Measurements from ENCODE around the gene PROSER2. TPM values are rescaled to one million over a fixed set of nuclear protein-coding genes. Genes with fewer than 3 reads are reported as not detected.
"Not testable (repeated sequence)": the region's sequence is repeated elsewhere in the genome, so short reads cannot be mapped to it uniquely, and the experiment has no call there.

PROSER2 gene
- total RNA-seq, 1 donor from 2014 or later, result 5.1 TPM

GRCh38 chr10:11884706-11885423 lies 61.7 kb downstream of the PROSER2 start:
- no peak for DNase-seq (ENCODE audit: low read depth in 2 of 2)

DNA sequence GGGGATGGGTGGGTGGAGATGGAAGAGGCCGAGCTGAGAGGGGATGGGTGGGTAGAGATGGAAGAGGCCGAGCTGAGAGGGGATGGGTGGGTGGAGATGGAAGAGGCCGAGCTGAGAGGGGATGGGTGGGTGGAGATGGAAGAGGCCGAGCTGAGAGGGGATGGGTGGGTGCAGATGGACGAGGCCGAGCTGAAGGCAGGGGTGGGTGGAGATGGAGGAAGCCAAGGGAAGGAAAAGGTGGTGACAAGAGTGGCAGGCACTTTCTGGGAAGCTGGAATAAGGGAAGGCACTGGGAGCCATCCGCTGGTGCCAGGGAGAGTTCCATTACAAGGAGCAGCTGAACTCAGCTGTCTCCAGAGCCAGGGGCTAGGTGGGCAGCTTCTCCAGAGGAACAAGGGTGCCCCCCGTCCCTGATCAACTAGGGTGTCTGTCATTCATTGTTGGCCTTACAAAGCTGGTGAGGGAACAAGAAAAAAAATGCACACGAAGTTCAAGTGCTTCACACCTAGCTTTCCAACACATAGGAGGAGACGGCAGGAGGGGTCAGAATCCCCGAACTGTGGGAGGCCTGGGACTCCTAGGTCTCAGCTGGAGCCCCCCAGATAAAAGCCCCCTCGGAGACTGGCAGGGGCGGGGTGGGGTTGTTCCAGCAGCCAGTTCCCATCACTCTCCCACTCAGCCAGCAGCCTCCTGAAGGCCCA lies 62.4 kb downstream of the PROSER2 start:
- no peak for DNase-seq (ENCODE audit: low read depth in 2 of 2)

DNA sequence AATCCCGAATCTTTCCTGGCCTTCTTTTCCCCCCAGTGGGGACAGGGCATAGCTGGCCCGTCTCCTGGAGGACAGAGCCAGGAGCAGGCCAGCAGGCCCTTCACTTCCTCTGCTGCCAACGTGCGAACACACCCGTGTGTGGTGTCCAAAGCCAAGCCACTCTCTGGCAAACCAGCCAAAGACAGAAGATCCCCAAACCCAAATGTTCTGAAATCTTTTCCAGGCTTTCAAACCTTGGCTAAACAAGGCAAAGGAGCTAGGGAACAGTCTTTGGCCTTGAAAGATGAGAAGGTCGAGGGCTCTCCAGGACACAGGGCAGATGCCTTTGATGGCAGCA lies 63.0 kb downstream of the PROSER2 start:
- DNase-seq (ENCODE audit: low read depth in 2 of 2), result no peak

GRCh38 chr10:11886851-11887250 lies 63.7 kb downstream of the PROSER2 start:
- DNase-seq (ENCODE audit: low read depth in 2 of 2), result no peak

DNA sequence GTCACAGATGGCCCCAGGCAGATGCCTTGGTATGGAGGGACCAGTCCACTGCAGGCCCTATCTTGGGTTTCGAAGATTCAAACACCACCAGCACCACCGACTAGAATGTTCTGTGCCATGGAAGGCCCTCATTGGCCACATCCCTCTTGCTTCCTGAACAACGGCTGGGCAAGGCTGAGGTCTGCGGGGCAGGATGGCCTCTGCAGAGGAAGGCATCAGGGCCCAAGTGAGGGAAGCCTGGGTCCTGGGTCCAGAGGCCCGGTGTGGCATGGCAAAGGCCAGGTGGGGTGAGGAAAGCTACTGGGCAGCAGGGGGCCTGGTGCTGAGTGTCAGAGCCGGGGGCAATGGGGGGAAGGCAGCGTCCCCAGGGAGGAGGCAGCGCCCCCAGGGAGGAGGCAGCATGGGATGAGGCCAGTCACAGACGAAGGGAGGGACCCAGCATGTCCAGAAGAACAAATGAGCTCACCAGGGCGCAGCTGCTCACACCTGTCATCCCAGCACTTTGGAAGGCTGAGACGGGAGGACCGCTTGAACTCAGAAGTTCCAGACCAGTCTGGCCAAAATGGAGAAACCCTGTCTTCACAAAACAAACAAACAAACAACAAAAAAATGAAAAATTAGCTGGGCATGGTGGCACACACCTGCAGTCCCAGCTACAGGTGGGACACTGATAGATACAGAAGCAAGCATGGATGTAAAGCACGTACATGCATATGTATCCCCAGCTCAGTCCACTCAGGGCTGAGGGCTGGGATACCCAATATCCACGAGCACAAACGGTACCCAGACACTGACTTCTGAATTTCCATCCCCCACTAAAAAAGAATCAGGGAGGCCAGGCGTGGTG lies 64.4 kb downstream of the PROSER2 start:
- no peak for DNase-seq (ENCODE audit: low read depth in 2 of 2)

DNA sequence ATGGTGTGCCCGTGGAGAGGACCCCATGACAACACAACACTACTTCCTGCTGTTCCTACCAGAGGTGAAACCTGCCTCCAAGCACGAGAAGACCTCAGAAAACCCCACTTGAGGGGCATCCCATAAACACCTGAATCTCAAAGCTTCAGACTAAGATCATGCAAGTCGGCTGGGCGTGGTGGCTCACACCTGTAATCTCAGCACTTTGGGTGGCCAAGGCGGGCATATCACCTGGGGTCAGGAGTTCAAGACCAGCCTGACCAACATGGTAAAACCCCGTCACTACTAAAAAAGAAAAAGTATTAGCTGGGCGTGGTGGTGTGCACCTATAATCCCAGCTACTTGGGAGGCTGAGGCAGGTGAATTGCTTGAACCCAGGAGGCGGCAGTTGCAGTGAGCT lies 66.1 kb downstream of the PROSER2 start:
- not testable (repeated sequence) for DNase-seq (ENCODE audit: low read depth in 2 of 2)

GRCh38 chr10:11891776-11892486 lies 68.8 kb downstream of the PROSER2 start:
- DNase-seq (ENCODE audit: low read depth in 2 of 2), result no peak

DNA sequence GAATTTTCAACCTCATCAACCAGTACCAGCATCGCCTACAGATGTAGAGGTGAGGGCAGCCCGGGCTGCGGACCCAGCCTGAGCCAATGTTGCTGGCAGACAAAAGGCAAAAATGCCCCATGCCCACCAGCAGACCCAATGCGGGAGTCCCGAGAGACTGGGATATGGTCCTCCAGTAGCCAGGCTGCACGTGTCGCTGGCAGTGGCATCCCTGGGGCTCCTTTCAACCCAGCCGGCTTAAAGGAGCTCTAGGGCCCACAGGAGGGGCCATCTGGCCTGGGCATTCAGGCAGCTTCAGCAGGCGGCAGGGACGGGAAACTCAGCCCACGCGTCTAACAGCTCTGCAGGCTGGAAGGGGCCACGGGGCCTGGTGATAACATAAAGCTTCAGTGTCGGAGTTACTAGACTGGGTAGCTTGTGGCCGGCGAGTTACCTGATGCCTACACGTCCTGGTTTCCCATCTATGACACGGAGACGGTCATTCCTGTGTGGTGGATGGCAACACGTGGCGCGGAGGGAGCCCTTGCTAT lies 70.7 kb downstream of the PROSER2 start:
- no peak for DNase-seq (ENCODE audit: low read depth in 2 of 2)

DNA sequence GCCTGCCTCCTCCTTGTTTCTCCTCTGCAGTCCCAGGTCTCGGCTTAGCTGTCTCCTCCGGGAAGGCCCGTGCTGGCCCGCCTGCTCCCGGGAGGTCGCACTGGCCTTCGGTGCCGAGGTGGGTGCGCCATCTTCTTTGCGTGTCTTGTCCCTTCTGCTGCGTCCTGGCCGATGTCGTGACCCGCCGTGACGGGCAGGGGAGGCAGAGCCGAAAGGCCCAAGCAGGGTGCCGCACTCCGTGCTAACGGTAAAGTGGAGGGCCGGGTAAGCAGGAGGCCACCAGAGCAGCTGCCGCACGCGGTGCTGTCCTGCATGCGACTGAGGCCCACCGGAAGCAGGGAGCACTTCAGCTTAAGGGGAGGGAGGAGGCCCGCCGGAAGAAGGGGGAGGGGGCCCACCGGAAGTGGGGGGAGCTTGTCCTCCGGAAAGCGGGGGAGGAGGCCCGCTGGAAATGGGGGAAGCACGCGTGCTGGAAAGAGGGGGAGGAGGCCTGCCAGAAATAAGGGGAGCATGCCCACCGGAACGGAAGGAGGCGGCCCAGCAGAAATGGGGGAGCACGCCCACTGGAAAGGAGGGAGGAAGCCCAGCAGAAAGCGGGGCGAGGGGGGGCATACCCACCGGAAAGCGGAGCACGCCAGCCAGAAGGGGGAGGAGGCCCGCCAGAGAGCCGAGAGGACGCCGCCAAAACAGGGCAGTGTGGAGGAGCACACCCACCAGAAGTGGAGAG lies 71.4 kb downstream of the PROSER2 start:
- DNase-seq (ENCODE audit: low read depth in 2 of 2), result no peak

- no peak for DNase-seq (ENCODE audit: low read depth in 2 of 2)
Observed at GRCh38 chr10:11895108-11895466, 71.9 kb downstream of the PROSER2 start.

DNA sequence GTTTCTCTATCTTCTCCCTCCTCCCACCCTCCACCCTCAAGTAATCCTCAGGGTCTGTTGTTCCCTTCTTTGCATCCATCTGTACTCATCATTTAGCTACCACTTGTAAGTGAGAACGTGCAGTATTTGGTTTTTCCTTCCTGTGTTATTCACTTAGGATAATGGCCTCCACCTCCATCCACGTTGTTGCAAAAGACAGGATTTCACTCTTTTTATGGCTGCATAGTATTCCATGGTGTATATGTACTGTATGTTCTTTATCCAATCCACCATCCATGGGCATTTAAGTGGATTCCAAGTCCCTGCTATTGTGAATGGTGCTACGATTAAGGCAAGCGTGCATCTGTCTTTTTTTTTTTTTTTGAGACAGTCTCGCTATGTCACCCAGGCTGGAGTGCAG lies 72.4 kb downstream of the PROSER2 start:
- no peak for DNase-seq (ENCODE audit: low read depth in 2 of 2)

- DNase-seq (ENCODE audit: low read depth in 2 of 2), result no peak
Observed at GRCh38 chr10:11896549-11897200, 73.5 kb downstream of the PROSER2 start.

GRCh38 chr10:11898033-11898371 lies 74.8 kb downstream of the PROSER2 start:
- no peak for DNase-seq (ENCODE audit: low read depth in 2 of 2)

DNA sequence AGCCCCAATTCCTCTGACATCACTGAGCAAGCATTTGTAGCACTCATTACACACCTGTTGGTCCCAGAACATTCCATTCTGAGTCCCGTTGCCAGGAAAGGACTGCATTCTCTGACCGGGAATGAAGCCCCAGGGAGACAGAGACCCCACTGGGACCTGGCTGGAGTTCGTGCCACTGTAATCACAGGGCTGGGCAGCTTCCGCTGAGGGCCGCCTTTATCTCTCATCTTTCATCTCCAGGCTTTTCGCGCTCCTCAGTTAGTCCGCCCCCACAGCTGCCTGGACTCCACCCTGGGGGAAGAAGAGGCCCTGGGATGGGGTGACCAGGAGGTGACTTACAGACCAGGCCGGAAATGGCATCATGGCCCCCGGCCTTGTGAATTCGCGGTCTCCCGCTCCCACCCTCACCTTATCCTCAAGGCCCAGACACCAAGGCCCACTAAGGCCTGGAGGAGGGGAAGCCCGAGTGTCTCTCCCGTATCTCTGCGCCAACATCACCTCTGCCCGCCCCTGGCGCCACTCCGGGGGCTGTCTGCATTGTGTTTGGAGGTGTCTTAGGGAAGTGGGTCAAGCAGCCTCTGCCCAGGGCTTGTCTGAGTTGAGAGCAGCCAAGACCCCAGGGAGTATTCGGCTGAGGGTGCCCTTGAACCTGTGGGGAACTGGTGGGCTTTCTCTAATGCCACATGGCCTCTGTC lies 75.4 kb downstream of the PROSER2 start:
- peak; percentile 12 to 14 for DNase-seq (ENCODE audit: low read depth in 2 of 2)

- no peak for DNase-seq (ENCODE audit: low read depth in 2 of 2)
Observed at GRCh38 chr10:11899067-11899876, 76.1 kb downstream of the PROSER2 start.

- DNase-seq (ENCODE audit: low read depth in 2 of 2), result no peak
Observed at GRCh38 chr10:11901036-11901301, 77.8 kb downstream of the PROSER2 start.

DNA sequence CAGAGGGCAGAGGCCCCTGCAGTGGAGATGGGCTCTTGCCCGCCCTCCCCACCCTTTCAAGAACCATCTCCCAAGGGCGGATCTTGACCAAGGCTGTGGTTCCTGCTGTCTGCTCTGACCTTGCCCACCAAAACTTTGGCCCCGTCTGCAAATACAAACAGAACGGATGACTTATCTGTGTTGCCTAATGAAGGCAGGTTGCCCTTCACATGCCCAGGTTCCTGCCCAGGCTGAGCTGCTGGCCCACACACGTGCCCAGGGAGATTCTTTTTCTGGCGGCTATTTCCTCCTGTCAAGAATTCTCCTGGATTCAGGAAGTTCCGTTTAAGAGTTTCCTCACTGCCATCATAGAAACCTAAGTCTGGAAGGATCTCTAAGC lies 78.3 kb downstream of the PROSER2 start:
- no peak for DNase-seq (ENCODE audit: low read depth in 2 of 2)

GRCh38 chr10:11901833-11902475 lies 78.8 kb downstream of the PROSER2 start:
- DNase-seq (ENCODE audit: low read depth in 2 of 2), result no peak

- DNase-seq (ENCODE audit: low read depth in 2 of 2), result no peak
Observed at GRCh38 chr10:11902646-11903045, 79.5 kb downstream of the PROSER2 start.
